H1 (cell line): Measurements from ENCODE around the gene KRT35. TPM values are rescaled to one million over a fixed set of nuclear protein-coding genes. Genes with fewer than 3 reads are reported as not detected.

Experiments used
- CTCF ChIA-PET: fragments of 300-600 bp; sonication (Branson Sonifier 250); formaldehyde crosslinking; loops from one replicate; lab custom pipeline; 2021; ENCODE audit not compliant: partially characterized antibody; lab: Charles Lee
- POLR2A ChIA-PET: fragments of 300-600 bp; sonication (Branson Sonifier 250); formaldehyde crosslinking; loops from one replicate; lab custom pipeline; 2021; ENCODE audit warnings: inconsistent platforms; ENCODE audit not compliant: partially characterized antibody; lab: Charles Lee
- DNase-seq, 2 experiments: peaks; one replicate each; pipeline versions ENCODE4 v3.0.0 to v3.0.0-alpha.2; 2010 to 2022; ENCODE audit warnings: low spot score in 2 of 2, low read depth in 1 of 2, mixed read lengths in 1 of 2
- FAIRE-seq: peaks from 2 replicates; lab custom pipeline; 2011; peaks lifted over from hg19 to GRCh38; lab: Jason Lieb, UNC
- H2AFZ ChIP-seq: 2 replicates; pipeline ENCODE4 v1.8.1; 2012; ENCODE audit warnings: low read length, inconsistent platforms
- H2AK5ac ChIP-seq: 2 replicates; pipeline ENCODE4 v1.6.1; 2013; ENCODE audit warnings: low read depth, low read length
- H2BK120ac ChIP-seq: replicated peaks from 2 replicates; pipeline ENCODE3; 2013; ENCODE audit warnings: low read depth, low read length, inconsistent platforms
- H2BK12ac ChIP-seq: 2 replicates; pipeline ENCODE4 v1.6.1; 2013; ENCODE audit warnings: low read depth, low read length
- H2BK15ac ChIP-seq: 2 replicates; pipeline ENCODE4 v1.6.1; 2013; ENCODE audit warnings: low read length
- H2BK20ac ChIP-seq: 2 replicates; pipeline ENCODE4 v1.6.1; 2013; ENCODE audit warnings: low read length
- H2BK5ac ChIP-seq: 2 replicates; pipeline ENCODE4 v1.6.1; 2013; ENCODE audit warnings: low read depth, low read length
- H3K14ac ChIP-seq: 2 replicates; pipeline ENCODE4 v1.6.1; 2013; ENCODE audit warnings: inconsistent platforms; ENCODE audit not compliant: insufficient read length
- H3K18ac ChIP-seq: 2 replicates; pipeline ENCODE4 v1.6.1; 2013; ENCODE audit warnings: low read length; ENCODE audit errors: extremely low read depth
- H3K23ac ChIP-seq: 2 replicates; pipeline ENCODE4 v1.6.1; 2013; ENCODE audit warnings: inconsistent platforms; ENCODE audit not compliant: insufficient read length
- H3K23me2 ChIP-seq: 2 replicates; pipeline ENCODE4 v1.6.1; 2013; ENCODE audit warnings: low read depth, low read length
- H3K27ac ChIP-seq: 2 replicates; pipeline ENCODE4 v1.6.1; 2011; ENCODE audit warnings: low read depth, low read length, inconsistent platforms
- H3K27me3 ChIP-seq, 4 experiments: replicated peaks in 1 of 4; 1 replicate in 1 of 4; 2 replicates in 3 of 4; pipeline versions ENCODE4 v1.6.1 to v1.8.1; 2011 to 2013; ENCODE audit warnings: low read length in 3 of 4, mild to moderate bottlenecking in 3 of 4, inconsistent platforms in 2 of 4, mixed read lengths in 2 of 4, moderate library complexity in 1 of 4; ENCODE audit not compliant: control insufficient read depth in 3 of 4, insufficient read depth in 3 of 4; ENCODE audit errors: extremely low read depth in 1 of 4
- H3K36me3 ChIP-seq, 4 experiments: 2 replicates each; pipeline versions ENCODE4 v1.6.1 to v1.8.1; 2011 to 2013; ENCODE audit warnings: mild to moderate bottlenecking in 4 of 4, low read length in 3 of 4, moderate library complexity in 2 of 4, control low read depth in 1 of 4, inconsistent platforms in 1 of 4; ENCODE audit not compliant: insufficient read depth in 4 of 4, control insufficient read depth in 2 of 4
- H3K4ac ChIP-seq: replicated peaks from 2 replicates; pipeline ENCODE3; 2013; ENCODE audit warnings: low read length, low read depth, mixed read lengths, inconsistent platforms; ENCODE audit not compliant: insufficient read length
- H3K4me1 ChIP-seq, 4 experiments: replicated peaks in 1 of 4; 1 replicate in 1 of 4; 2 replicates in 3 of 4; pipeline versions ENCODE4 v1.6.1 to v1.8.1; 2011 to 2013; ENCODE audit warnings: low read length in 3 of 4, inconsistent platforms in 2 of 4, mixed read lengths in 1 of 4; ENCODE audit not compliant: insufficient read depth in 4 of 4, control insufficient read depth in 3 of 4
- H3K4me2 ChIP-seq, 2 experiments: 2 replicates each; pipeline versions ENCODE4 v1.6.1 to v1.8.1; 2011 to 2013; ENCODE audit warnings: low read depth in 2 of 2, low read length in 2 of 2, control low read depth in 1 of 2, inconsistent platforms in 1 of 2, mild to moderate bottlenecking in 1 of 2; ENCODE audit not compliant: insufficient read depth in 1 of 2
- H3K4me3 ChIP-seq, 4 experiments: fragments of 200-600, 300-600 bp in 1 of 4; sonication (generic), shearing (Covaris generic), sonication (Bioruptor Twin) in 1 of 4; 2 replicates each; pipeline versions ENCODE4 v1.5.1 to v1.8.1; 2011 to 2016; ENCODE audit warnings: low read length in 4 of 4, low read depth in 3 of 4, control low read depth in 2 of 4, inconsistent platforms in 2 of 4, mild to moderate bottlenecking in 2 of 4, mixed read lengths in 1 of 4, moderate library complexity in 1 of 4; ENCODE audit not compliant: insufficient read depth in 2 of 4; ENCODE audit errors: extremely low read depth in 1 of 4
- H3K56ac ChIP-seq: replicated peaks from 2 replicates; pipeline ENCODE3; 2013; ENCODE audit warnings: low read depth, mild to moderate bottlenecking, mixed read lengths, low read length, inconsistent platforms; ENCODE audit not compliant: insufficient read length
- H3K79me1 ChIP-seq: 2 replicates; pipeline ENCODE4 v1.6.1; 2013; ENCODE audit warnings: low read depth, low read length, control low read depth
- H3K79me2 ChIP-seq, 2 experiments: 2 replicates each; pipeline versions ENCODE4 v1.6.1 to v1.8.1; 2012 to 2013; ENCODE audit warnings: low read length in 2 of 2, mild to moderate bottlenecking in 2 of 2, inconsistent platforms in 1 of 2; ENCODE audit not compliant: insufficient read depth in 2 of 2, control insufficient read depth in 1 of 2
- H3K9ac ChIP-seq, 4 experiments: replicated peaks in 1 of 4; 1 replicate in 1 of 4; 2 replicates in 3 of 4; pipeline versions ENCODE4 v1.6.1 to v1.8.1; 2011 to 2013; ENCODE audit warnings: low read depth in 3 of 4, low read length in 3 of 4, control low read depth in 2 of 4, mild to moderate bottlenecking in 2 of 4, moderate library complexity in 2 of 4, inconsistent platforms in 1 of 4; ENCODE audit errors: extremely low read depth in 1 of 4
- H3K9me3 ChIP-seq, 2 experiments: 2 replicates each; pipeline versions ENCODE4 v1.6.1 to v1.8.1; 2012 to 2013; ENCODE audit warnings: mild to moderate bottlenecking in 2 of 2, moderate library complexity in 2 of 2, control low read depth in 1 of 2, inconsistent platforms in 1 of 2, low read depth in 1 of 2, low read length in 1 of 2, mixed read lengths in 1 of 2; ENCODE audit not compliant: insufficient read depth in 2 of 2
- H4K20me1 ChIP-seq, 2 experiments: replicated peaks in 1 of 2; 2 replicates each; pipeline versions ENCODE3 to v1.8.1; 2011 to 2013; ENCODE audit warnings: inconsistent platforms in 2 of 2, low read length in 2 of 2, mild to moderate bottlenecking in 1 of 2; ENCODE audit not compliant: insufficient read depth in 2 of 2, control insufficient read depth in 1 of 2
- H4K5ac ChIP-seq: 2 replicates; pipeline ENCODE4 v1.6.1; 2013; ENCODE audit warnings: low read length, low read depth, mixed read lengths, inconsistent platforms; ENCODE audit not compliant: insufficient read length
- H4K8ac ChIP-seq: 2 replicates; pipeline ENCODE4 v1.8.0; 2013; ENCODE audit warnings: mild to moderate bottlenecking, moderate library complexity, low read length, inconsistent platforms; ENCODE audit not compliant: insufficient read depth; ENCODE audit errors: extremely low read depth
- H4K91ac ChIP-seq: replicated peaks from 2 replicates; pipeline ENCODE3; 2013; ENCODE audit warnings: low read length, mixed read lengths, inconsistent platforms; ENCODE audit not compliant: insufficient read length
- CREB1 ChIP-seq: IDR thresholded peaks from 2 replicates; pipeline ENCODE4 v1.6.1; 2012; ENCODE audit warnings: inconsistent platforms
- FOSL1 ChIP-seq: IDR thresholded peaks from 2 replicates; pipeline ENCODE4 v1.6.1; 2011; ENCODE audit warnings: mild to moderate bottlenecking, low read depth, low read length, moderate library complexity; ENCODE audit not compliant: insufficient read depth
- SIN3A ChIP-seq, 2 experiments: IDR thresholded peaks in 1 of 2; conservative IDR thresholded peaks in 1 of 2; 2 replicates each; pipeline ENCODE4 v1.6.1; 2011 to 2012; ENCODE audit warnings: low read length in 2 of 2, improper control_type of control experiment in 1 of 2, low read depth in 1 of 2, mild to moderate bottlenecking in 1 of 2
- SIRT6 ChIP-seq: IDR thresholded peaks from one replicate; pipeline ENCODE4 v1.7.1; 2012; ENCODE audit warnings: low read length, inconsistent platforms
- WGBS, 2 experiments: shearing (Covaris generic) in 1 of 2; methylation state at CpG; one replicate each; pipeline versions ENCODE4 v1.1.6 to v1.1.7; 2013 to 2015; ENCODE audit warnings: low lambda C conversion rate in 2 of 2, mixed read lengths in 2 of 2, inconsistent platforms in 1 of 2, low coverage in 1 of 2, missing lambda C conversion rate in 1 of 2; ENCODE audit not compliant: insufficient replicate concordance in 2 of 2, insufficient coverage in 1 of 2, insufficient read length in 1 of 2; ENCODE audit errors: extremely low coverage in 1 of 2, missing lambda C conversion rate in 1 of 2; 5-methylcytosine and 5-hydroxymethylcytosine counted together
- polyA plus RNA-seq, 7 experiments: library from polyadenylated mRNA; depleted of rRNA in 3 of 7; stranded (reverse) in 5 of 7; unstranded in 2 of 7; fragments of >200 nt in 5 of 7; fragments of 200-250 nt in 2 of 7; gene quantifications; 1 replicate in 5 of 7; 2 replicates in 1 of 7; 4 replicates in 1 of 7; pipeline versions ENCODE4 v1.2.1 to v1.2.3, GENCODE V29; 2011 to 2013; ENCODE audit warnings: missing spikeins in 2 of 7, mixed read lengths in 2 of 7
- total RNA-seq: library from RNA; stranded (reverse); fragmentation: NEBNext Ultra II Directional; extraction: Animal tissue kit (Norgen Biotek cat#: 25700); gene quantifications from 2 replicates; pipeline ENCODE4 v1.2.1, GENCODE V29; 2021

The KRT35 gene
- total and polyA plus RNA-seq, 2 of the 8 experiments (the other 6 are each of a cell fraction or from before 2014, with no cell fraction given) = not detected

DNA sequence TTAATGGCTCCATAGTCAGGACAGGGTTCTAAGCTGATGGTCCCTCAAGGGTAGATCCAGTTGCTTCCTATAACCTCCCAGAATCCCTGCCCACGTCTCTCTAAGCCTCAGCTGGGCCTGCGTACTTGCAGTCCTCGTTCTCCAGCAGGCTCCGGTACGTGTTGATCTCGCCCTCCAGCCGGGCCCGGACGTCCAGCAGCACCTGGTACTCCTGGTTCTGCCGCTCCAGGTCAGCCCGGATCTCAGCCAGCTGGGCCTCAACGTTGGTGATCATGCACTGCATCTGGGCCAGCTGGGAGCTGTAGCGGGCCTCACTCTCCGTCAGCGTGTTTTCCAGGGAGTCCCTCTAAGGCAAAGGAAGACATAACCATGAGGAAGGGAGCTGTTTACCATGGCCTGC, 18.2 kb downstream of the KRT35 start:
- no peak overlapping the region for H2AFZ ChIP-seq
- CTCF ChIA-PET = interaction anchor here (0.9 to 2.8 kb wide), 12 partner anchors 12 to 555 kb away, joined by 3 to 17 read pairs (median 4); partner anchors contain the start of gene KRT15
- no peaks in the 10 kb centered on the region; a peak in 1 of 4 replicates for H3K9me3 ChIP-seq
- DNase-seq = no peak
- H3K79me1 ChIP-seq = no peaks in the 10 kb centered on the region
- H4K91ac ChIP-seq = no peak overlapping the region
- H3K18ac ChIP-seq = no peak overlapping the region
- H3K36me3 ChIP-seq = no peaks in the 10 kb centered on the region
- TF ChIP-seq FOSL1 (no peak), SIN3A (conservative IDR thresholded peaks at IDR 0.05 in 1 of 2, IDR thresholded peaks at IDR 0.05 in 1 of 2; ENCODE audit: low read depth in 1 of 2, low read length in 2 of 2) (no peak), CREB1 (no peak), SIRT6 (no peak)
- H3K56ac ChIP-seq = no peak overlapping the region
- no peaks in the 10 kb centered on the region for H3K4me1 ChIP-seq
- H3K14ac ChIP-seq = no peak overlapping the region
- no peak for FAIRE-seq
- H2BK120ac ChIP-seq = no peak overlapping the region
- H3K9ac ChIP-seq = no peak overlapping the region
- POLR2A ChIA-PET = interaction anchor here (1.6 kb wide), 1 partner anchor 65 kb away, joined by 5 read pairs; the partner anchor contains the start of gene KRT19
- no peak overlapping the region for H3K27ac ChIP-seq
- H3K4me2 ChIP-seq = no peak overlapping the region
- no peak overlapping the region for H3K23ac ChIP-seq
- H2BK12ac ChIP-seq = no peak overlapping the region
- H2BK5ac ChIP-seq = no peak overlapping the region
- no peak overlapping the region for H3K4ac ChIP-seq
- no peaks in the 10 kb centered on the region for H4K20me1 ChIP-seq
- H3K27me3 ChIP-seq = no peaks in the 10 kb centered on the region
- 82% methylated on average over 15 of the region's 15 CpGs; no CpG with 5 or more reads in 1 of the 2 experiments for WGBS, 2 experiments
- H4K5ac ChIP-seq = no peak overlapping the region
- no peak overlapping the region for H3K4me3 ChIP-seq
- H3K79me2 ChIP-seq = no peaks in the 10 kb centered on the region
- H2AK5ac ChIP-seq = no peak overlapping the region
- H3K23me2 ChIP-seq = no peaks in the 10 kb centered on the region
- H4K8ac ChIP-seq = no peak overlapping the region
- H2BK15ac ChIP-seq = no peak overlapping the region
- H2BK20ac ChIP-seq = no peak overlapping the region
